Epithelial cell of esophagus (primary cell): ENCODE data around the gene MLX.
"Not testable (repeated sequence)": the region's sequence is repeated elsewhere in the genome, so short reads cannot be mapped to it uniquely, and the experiment has no call there.

Experiments
- DNase-seq: peaks from one replicate; pipeline ENCODE4 v3.0.0; 2010; ENCODE audit warnings: low read depth
- H3K4me3 ChIP-seq: 2 replicates; pipeline ENCODE4 v1.5.1; 2011; ENCODE audit warnings: mild to moderate bottlenecking, low read length, control low read depth
- CTCF ChIP-seq: IDR thresholded peaks from 2 replicates; pipeline ENCODE4 v1.5.1; 2011; ENCODE audit warnings: low read depth, mild to moderate bottlenecking, low read length, control low read depth, inconsistent platforms; ENCODE audit not compliant: insufficient read depth; ENCODE audit errors: missing control alignments

The MLX gene

GRCh38 chr17:42618442-42619150, 51.7 kb downstream of the MLX start:
- H3K4me3 ChIP-seq: no peak overlapping the region
- TF ChIP-seq CTCF: peak; percentile 38
- DNase-seq: peak; percentile 44

DNA sequence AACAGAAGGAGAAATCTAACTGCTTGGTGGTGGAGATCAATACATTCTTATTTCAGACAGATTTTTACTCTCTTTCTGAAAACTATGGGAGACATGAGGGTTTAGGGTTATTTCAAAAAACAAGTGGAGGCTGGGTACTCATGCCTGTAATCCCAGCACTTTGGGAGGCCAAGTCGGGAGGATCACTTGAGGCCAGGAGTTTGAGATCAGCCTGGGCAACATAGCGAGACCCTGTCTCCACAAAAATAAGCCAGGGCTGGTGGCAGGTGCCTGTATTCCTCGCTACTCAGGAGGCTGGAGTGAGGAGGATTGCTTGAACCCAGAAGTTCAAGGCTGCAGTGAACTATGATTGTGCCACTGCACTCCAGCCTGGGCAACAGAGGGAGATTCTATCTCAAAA, 55.1 kb downstream of the MLX start:
- not testable (repeated sequence) for H3K4me3 ChIP-seq, DNase-seq
